Measurements from ENCODE around the gene OPRM1. TPM values are rescaled to one million over a fixed set of nuclear protein-coding genes. Genes with fewer than 3 reads are reported as not detected.

Gene OPRM1
- total and polyA plus RNA-seq, 2 donors (not counting 1 experiment from before 2014, with no cell fraction given) = not detected

DNA sequence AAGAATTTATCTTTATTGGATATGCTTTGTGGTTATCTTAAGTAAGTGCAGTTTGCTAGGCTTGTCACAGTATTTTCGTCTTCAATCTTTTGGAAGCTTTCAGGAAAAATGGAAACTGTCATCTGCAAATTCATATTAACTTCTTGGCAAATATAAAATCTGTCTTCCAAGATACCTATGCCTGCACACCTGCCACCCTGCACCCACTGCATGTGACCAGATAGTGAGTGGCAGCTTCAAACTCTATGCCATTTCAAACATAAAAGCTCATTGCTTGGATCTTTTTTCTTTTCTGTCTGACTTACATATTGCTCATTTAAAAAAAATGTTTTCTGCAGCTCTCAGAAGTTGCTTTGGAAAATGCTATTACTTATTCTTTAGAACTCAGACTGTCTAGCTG, 14.1 kb downstream of the OPRM1 start:
- Histone ChIP-seq H3K4me3 (ENCODE audit: control extremely low read depth in 1 of 5, extremely low read depth in 1 of 5, insufficient read depth in 1 of 5, low read depth in 2 of 5, low read length in 4 of 5) (no peak overlapping the region), H3K79me2 (ENCODE audit: control insufficient read depth, insufficient read depth, low read length) (no peaks in the 10 kb centered on the region), H3K27me3 (replicated peaks in 1 of 4; ENCODE audit: control extremely low read depth in 1 of 4, control insufficient read depth in 3 of 4, insufficient read depth in 4 of 4, low read length in 3 of 4) (no peaks in the 10 kb centered on the region), H4K20me1 (ENCODE audit: control insufficient read depth, insufficient read depth, low read length, poor library complexity, severe bottlenecking) (no peaks in the 10 kb centered on the region), H3K9ac (ENCODE audit: low read length) (no peak overlapping the region), H3K27ac (ENCODE audit: low read length in 2 of 2) (no peak overlapping the region), H3K9me3 (ENCODE audit: control extremely low read depth in 1 of 3, control insufficient read depth in 2 of 3, insufficient read depth in 1 of 3, low read length in 2 of 3) (no peaks in the 10 kb centered on the region), H3K4me2 (replicated peaks; ENCODE audit: low read depth, low read length, poor library complexity, severe bottlenecking) (no peak overlapping the region), H3K36me3 (replicated peaks in 1 of 2; ENCODE audit: control extremely low read depth in 1 of 2, control insufficient read depth in 1 of 2, extremely low read depth in 1 of 2, insufficient read depth in 2 of 2, low read length in 1 of 2) (no peaks in the 10 kb centered on the region), H3K4me1 (ENCODE audit: control insufficient read depth in 2 of 2, insufficient read depth in 2 of 2, low read length in 2 of 2) (no peaks in the 10 kb centered on the region), H2AFZ (ENCODE audit: insufficient read depth, low read depth, low read length, poor library complexity, severe bottlenecking) (no peak overlapping the region)
- intact Hi-C loops (cut with micrococcal nuclease) = no loop called here
- Mint-ChIP-seq H3K4me1 (no peaks in the 10 kb centered on the region), H3K4me3 (no peak overlapping the region), H3K27ac (no peak overlapping the region), H3K27me3 (no peaks in the 10 kb centered on the region), H3K9me3 (ENCODE audit: insufficient read depth) (peaks cover 2% of the 10 kb centered on the region)
- TF ChIP-seq EZH2 (IDR thresholded peaks at IDR 0.05; ENCODE audit: borderline replicate concordance, insufficient read depth, low read depth, low read length, poor library complexity, severe bottlenecking) = no peak
- TF ChIP-seq, protein P1, sequence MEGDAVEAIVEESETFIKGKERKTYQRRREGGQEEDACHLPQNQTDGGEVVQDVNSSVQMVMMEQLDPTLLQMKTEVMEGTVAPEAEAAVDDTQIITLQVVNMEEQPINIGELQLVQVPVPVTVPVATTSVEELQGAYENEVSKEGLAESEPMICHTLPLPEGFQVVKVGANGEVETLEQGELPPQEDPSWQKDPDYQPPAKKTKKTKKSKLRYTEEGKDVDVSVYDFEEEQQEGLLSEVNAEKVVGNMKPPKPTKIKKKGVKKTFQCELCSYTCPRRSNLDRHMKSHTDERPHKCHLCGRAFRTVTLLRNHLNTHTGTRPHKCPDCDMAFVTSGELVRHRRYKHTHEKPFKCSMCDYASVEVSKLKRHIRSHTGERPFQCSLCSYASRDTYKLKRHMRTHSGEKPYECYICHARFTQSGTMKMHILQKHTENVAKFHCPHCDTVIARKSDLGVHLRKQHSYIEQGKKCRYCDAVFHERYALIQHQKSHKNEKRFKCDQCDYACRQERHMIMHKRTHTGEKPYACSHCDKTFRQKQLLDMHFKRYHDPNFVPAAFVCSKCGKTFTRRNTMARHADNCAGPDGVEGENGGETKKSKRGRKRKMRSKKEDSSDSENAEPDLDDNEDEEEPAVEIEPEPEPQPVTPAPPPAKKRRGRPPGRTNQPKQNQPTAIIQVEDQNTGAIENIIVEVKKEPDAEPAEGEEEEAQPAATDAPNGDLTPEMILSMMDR (IDR thresholded peaks at IDR 0.05) = no peak
- DNase-seq (no peak), ATAC-seq (ENCODE audit: low read depth) (no peak)
- WGBS (ENCODE audit: insufficient coverage) = no CpG with 5 or more reads among the region's 1 CpG
- ChIA-PET CTCF (no interaction called here), POLR2A (no interaction called here)

DNA sequence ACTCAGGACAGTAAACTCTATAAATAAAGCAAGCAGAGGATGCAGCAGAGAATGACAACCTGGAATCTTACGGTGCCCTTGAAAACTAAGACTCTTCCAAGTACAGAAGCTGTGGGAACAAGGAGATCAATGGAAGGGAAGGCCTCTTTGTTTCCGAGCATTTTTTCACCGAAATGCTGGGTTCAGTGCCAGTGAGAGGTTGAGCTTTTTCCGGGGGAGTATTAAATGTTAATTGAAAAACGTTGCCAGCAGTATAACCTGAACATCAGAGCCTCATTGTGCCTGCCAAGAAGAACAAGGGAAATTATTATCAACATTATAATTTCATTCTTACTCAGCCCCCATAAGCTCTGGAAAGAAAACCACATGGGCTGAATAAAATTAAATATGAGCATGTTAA, 17.5 kb downstream of the OPRM1 start:
- no peak for ATAC-seq (ENCODE audit: low read depth)
- H3K27me3 ChIP-seq (replicated peaks in 1 of 4; ENCODE audit: control extremely low read depth in 1 of 4, control insufficient read depth in 3 of 4, insufficient read depth in 4 of 4, low read length in 3 of 4) = no peaks in the 10 kb centered on the region
- no CpG with 5 or more reads among the region's 5 CpGs for WGBS (ENCODE audit: insufficient coverage)
- no peak overlapping the region for H2AFZ ChIP-seq (ENCODE audit: insufficient read depth, low read depth, low read length, poor library complexity, severe bottlenecking)
- intact Hi-C loops (cut with micrococcal nuclease) = no loop called here
- Mint-ChIP-seq H3K9me3 (ENCODE audit: insufficient read depth) (peaks cover 2% of the 10 kb centered on the region), H3K4me3 (no peak overlapping the region), H3K27ac (no peak overlapping the region), H3K4me1 (no peaks in the 10 kb centered on the region), H3K27me3 (no peaks in the 10 kb centered on the region)
- no peaks in the 10 kb centered on the region for H3K36me3 ChIP-seq (replicated peaks in 1 of 2; ENCODE audit: control extremely low read depth in 1 of 2, control insufficient read depth in 1 of 2, extremely low read depth in 1 of 2, insufficient read depth in 2 of 2, low read length in 1 of 2)
- H3K27ac ChIP-seq (ENCODE audit: low read length in 2 of 2) = no peak overlapping the region
- no peaks in the 10 kb centered on the region for H4K20me1 ChIP-seq (ENCODE audit: control insufficient read depth, insufficient read depth, low read length, poor library complexity, severe bottlenecking)
- no peaks in the 10 kb centered on the region for H3K4me1 ChIP-seq (ENCODE audit: control insufficient read depth in 2 of 2, insufficient read depth in 2 of 2, low read length in 2 of 2)
- H3K79me2 ChIP-seq (ENCODE audit: control insufficient read depth, insufficient read depth, low read length) = no peaks in the 10 kb centered on the region
- H3K4me3 ChIP-seq (ENCODE audit: control extremely low read depth in 1 of 5, extremely low read depth in 1 of 5, insufficient read depth in 1 of 5, low read depth in 2 of 5, low read length in 4 of 5) = no peak overlapping the region
- no peak for DNase-seq
- TF ChIP-seq, protein P1 (IDR thresholded peaks at IDR 0.05) = no peak
- no peak for TF ChIP-seq EZH2 (IDR thresholded peaks at IDR 0.05; ENCODE audit: borderline replicate concordance, insufficient read depth, low read depth, low read length, poor library complexity, severe bottlenecking)
- H3K9me3 ChIP-seq (ENCODE audit: control extremely low read depth in 1 of 3, control insufficient read depth in 2 of 3, insufficient read depth in 1 of 3, low read length in 2 of 3) = no peaks in the 10 kb centered on the region
- H3K9ac ChIP-seq (ENCODE audit: low read length) = no peak overlapping the region
- POLR2A ChIA-PET = no interaction called here
- H3K4me2 ChIP-seq (replicated peaks; ENCODE audit: low read depth, low read length, poor library complexity, severe bottlenecking) = no peak overlapping the region
- CTCF ChIA-PET = no interaction called here
